WERI-Rb-1 (cell line): ENCODE results near the gene RPL13A.
"Not testable (repeated sequence)": the region's sequence is repeated elsewhere in the genome, so short reads cannot be mapped to it uniquely, and the experiment has no call there.

Source experiments
- DNase-seq: peaks from one replicate; pipeline ENCODE4 v3.0.0-alpha.2; 2020
- H3K27ac ChIP-seq: fragments of 250-450 bp; sonication (Bioruptor Pico); 2 replicates; pipeline ENCODE4 v1.5.1; 2020; ENCODE audit warnings: mild to moderate bottlenecking, moderate library complexity
- H3K27me3 ChIP-seq: fragments of 250-450 bp; sonication (Bioruptor Pico); 2 replicates; pipeline ENCODE4 v1.5.1; 2021; ENCODE audit warnings: mild to moderate bottlenecking, low read depth, moderate library complexity; ENCODE audit not compliant: insufficient read depth, severe bottlenecking
- H3K36me3 ChIP-seq: fragments of 250-450 bp; sonication (Bioruptor Pico); 2 replicates; pipeline ENCODE4 v1.5.1; 2020; ENCODE audit warnings: mild to moderate bottlenecking, moderate library complexity
- H3K4me3 ChIP-seq: 2 replicates; pipeline ENCODE4 v1.5.1; 2011; ENCODE audit warnings: low read depth, mild to moderate bottlenecking, control low read depth, low read length
- H3K9me3 ChIP-seq: fragments of 250-450 bp; sonication (Bioruptor Pico); 2 replicates; pipeline ENCODE4 v1.5.1; 2021; ENCODE audit warnings: mild to moderate bottlenecking, moderate library complexity; ENCODE audit not compliant: severe bottlenecking
- CTCF ChIP-seq: IDR thresholded peaks from 2 replicates; pipeline ENCODE4 v1.5.1; 2011; ENCODE audit warnings: low read depth, mild to moderate bottlenecking, control low read depth, inconsistent platforms, low read length

The RPL13A gene

GRCh38 chr19:49453757-49454240, 33.6 kb upstream of the RPL13A start:
- H3K27me3 ChIP-seq, result no peaks in the 10 kb centered on the region
- TF ChIP-seq CTCF, result no peak
- peak overlapping the region; percentile 96 for H3K27ac ChIP-seq
- peaks cover 18% of the 10 kb centered on the region for H3K36me3 ChIP-seq
- peak overlapping the region; percentile 72 for H3K4me3 ChIP-seq
- DNase-seq, result no peak
- no peaks in the 10 kb centered on the region for H3K9me3 ChIP-seq

GRCh38 chr19:49455773-49456172, 31.6 kb upstream of the RPL13A start:
- DNase-seq, result no peak
- no peak overlapping the region for H3K27ac ChIP-seq
- no peak for TF ChIP-seq CTCF

GRCh38 chr19:49456326-49456725, 31.1 kb upstream of the RPL13A start:
- peaks cover 10% of the 10 kb centered on the region for H3K36me3 ChIP-seq
- H3K27me3 ChIP-seq, result no peaks in the 10 kb centered on the region
- DNase-seq, result no peak
- no peaks in the 10 kb centered on the region for H3K9me3 ChIP-seq
- no peak overlapping the region for H3K4me3 ChIP-seq
- H3K27ac ChIP-seq, result no peak overlapping the region
- TF ChIP-seq CTCF, result no peak

More at GRCh38 chr19:49455773-49456172, 31.6 kb upstream of the RPL13A start:
- Histone ChIP-seq H3K4me3 (no peak overlapping the region), H3K36me3 (peaks cover 11% of the 10 kb centered on the region), H3K9me3 (no peaks in the 10 kb centered on the region), H3K27me3 (no peaks in the 10 kb centered on the region)

- H3K9me3 ChIP-seq, result no peaks in the 10 kb centered on the region
- H3K4me3 ChIP-seq, result no peak overlapping the region
- H3K27ac ChIP-seq, result no peak overlapping the region
- H3K36me3 ChIP-seq, result peaks cover 11% of the 10 kb centered on the region
- no peaks in the 10 kb centered on the region for H3K27me3 ChIP-seq
- DNase-seq, result no peak
- no peak for TF ChIP-seq CTCF
These were observed 28.9 kb upstream of the RPL13A start for GRCh38 chr19:49458567-49458903.

- no peaks in the 10 kb centered on the region for H3K9me3 ChIP-seq
- TF ChIP-seq CTCF, result no peak
- no peak overlapping the region for H3K4me3 ChIP-seq
- peaks cover 11% of the 10 kb centered on the region for H3K36me3 ChIP-seq
- no peaks in the 10 kb centered on the region for H3K27me3 ChIP-seq
- H3K27ac ChIP-seq, result no peak overlapping the region
- no peak for DNase-seq
These were observed 28.0 kb upstream of the RPL13A start for GRCh38 chr19:49459388-49459787.

GRCh38 chr19:49461130-49461529, 26.3 kb upstream of the RPL13A start:
- not testable (repeated sequence) for H3K27ac ChIP-seq, H3K4me3 ChIP-seq, H3K9me3 ChIP-seq, DNase-seq, H3K27me3 ChIP-seq
- peaks cover 15% of the 10 kb centered on the region for H3K36me3 ChIP-seq
